GM11168 (cell line): ENCODE results near the gene DCDC1.
"Not testable (repeated sequence)": the region's sequence is repeated elsewhere in the genome, so short reads cannot be mapped to it uniquely, and the experiment has no call there.

Source experiments
- in situ Hi-C: fragments of 300-500 bp; cut with MboI; formaldehyde crosslinking; loops from one replicate; pipeline ENCODE4 v1.12.0; 2022; ENCODE audit warnings: low sequenced_read_pairs; ENCODE audit not compliant: unreplicated experiment

Gene DCDC1

GRCh38 chr11:31001427-31001826 is 368.1 kb downstream of the DCDC1 start:
- in situ Hi-C loops: no loop called here

GRCh38 chr11:31000381-31000780 is 369.2 kb downstream of the DCDC1 start:
- in situ Hi-C loops: no loop called here

GRCh38 chr11:30992513-30992849 is 377.1 kb downstream of the DCDC1 start:
- in situ Hi-C loops: no loop called here

- in situ Hi-C loops: no loop called here
Observed at GRCh38 chr11:30991802-30992512, 377.6 kb downstream of the DCDC1 start.

GRCh38 chr11:30991376-30991775 is 378.2 kb downstream of the DCDC1 start:
- in situ Hi-C loops: no loop called here

- in situ Hi-C loops: no loop called here
Observed at GRCh38 chr11:30990625-30991296, 378.8 kb downstream of the DCDC1 start.

- in situ Hi-C loops: no loop called here
Observed at GRCh38 chr11:30987819-30988218, 381.7 kb downstream of the DCDC1 start.

GRCh38 chr11:30985536-30985935 is 384.0 kb downstream of the DCDC1 start:
- in situ Hi-C loops: no loop called here

- in situ Hi-C loops: no loop called here
Observed at GRCh38 chr11:30984827-30985226, 384.7 kb downstream of the DCDC1 start.

GRCh38 chr11:30984442-30984816 is 385.1 kb downstream of the DCDC1 start:
- in situ Hi-C loops: no loop called here

- in situ Hi-C loops: no loop called here
Observed at GRCh38 chr11:30983776-30984441, 385.6 kb downstream of the DCDC1 start.

- in situ Hi-C loops: no loop called here
Observed at GRCh38 chr11:30983143-30983542, 386.4 kb downstream of the DCDC1 start.

- in situ Hi-C loops: no loop called here
Observed at GRCh38 chr11:30967579-30967978, 402.0 kb downstream of the DCDC1 start.

GRCh38 chr11:30960387-30960992 is 409.0 kb downstream of the DCDC1 start:
- in situ Hi-C loops: no loop called here

GRCh38 chr11:30956751-30957150 is 412.8 kb downstream of the DCDC1 start:
- in situ Hi-C loops: no loop called here

GRCh38 chr11:30949838-30950237 is 419.7 kb downstream of the DCDC1 start:
- in situ Hi-C loops: no loop called here

- in situ Hi-C loops: not testable (repeated sequence)
Observed at GRCh38 chr11:30947715-30948114, 421.8 kb downstream of the DCDC1 start.

GRCh38 chr11:30938810-30939209 is 430.7 kb downstream of the DCDC1 start:
- in situ Hi-C loops: no loop called here

GRCh38 chr11:30938171-30938570 is 431.4 kb downstream of the DCDC1 start:
- in situ Hi-C loops: no loop called here

- in situ Hi-C loops: no loop called here
Observed at GRCh38 chr11:30936491-30936890, 433.0 kb downstream of the DCDC1 start.

- in situ Hi-C loops: no loop called here
Observed at GRCh38 chr11:30935861-30936260, 433.7 kb downstream of the DCDC1 start.
